ENCODE results near the gene MSH6.

DNA sequence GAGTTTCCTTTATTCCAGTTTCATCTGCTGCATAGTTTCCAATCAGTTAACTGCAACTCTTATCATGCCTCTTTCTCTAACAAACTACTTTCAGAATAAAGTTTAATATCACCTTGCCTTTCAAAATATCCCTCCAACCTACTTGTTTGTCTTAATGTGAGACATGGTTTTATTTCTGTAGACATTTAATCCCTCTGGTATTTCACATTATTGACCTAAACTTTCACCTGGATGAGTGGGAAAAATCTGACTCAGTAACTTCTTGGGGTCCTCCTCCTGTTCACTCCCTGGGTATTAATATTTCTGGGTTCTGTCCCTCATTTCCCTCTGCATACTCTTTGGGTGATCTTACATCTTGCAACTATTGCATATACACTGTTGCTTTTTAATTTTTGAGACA is 27.9 kb downstream of the MSH6 start:
- TF ChIP-seq, protein P1, sequence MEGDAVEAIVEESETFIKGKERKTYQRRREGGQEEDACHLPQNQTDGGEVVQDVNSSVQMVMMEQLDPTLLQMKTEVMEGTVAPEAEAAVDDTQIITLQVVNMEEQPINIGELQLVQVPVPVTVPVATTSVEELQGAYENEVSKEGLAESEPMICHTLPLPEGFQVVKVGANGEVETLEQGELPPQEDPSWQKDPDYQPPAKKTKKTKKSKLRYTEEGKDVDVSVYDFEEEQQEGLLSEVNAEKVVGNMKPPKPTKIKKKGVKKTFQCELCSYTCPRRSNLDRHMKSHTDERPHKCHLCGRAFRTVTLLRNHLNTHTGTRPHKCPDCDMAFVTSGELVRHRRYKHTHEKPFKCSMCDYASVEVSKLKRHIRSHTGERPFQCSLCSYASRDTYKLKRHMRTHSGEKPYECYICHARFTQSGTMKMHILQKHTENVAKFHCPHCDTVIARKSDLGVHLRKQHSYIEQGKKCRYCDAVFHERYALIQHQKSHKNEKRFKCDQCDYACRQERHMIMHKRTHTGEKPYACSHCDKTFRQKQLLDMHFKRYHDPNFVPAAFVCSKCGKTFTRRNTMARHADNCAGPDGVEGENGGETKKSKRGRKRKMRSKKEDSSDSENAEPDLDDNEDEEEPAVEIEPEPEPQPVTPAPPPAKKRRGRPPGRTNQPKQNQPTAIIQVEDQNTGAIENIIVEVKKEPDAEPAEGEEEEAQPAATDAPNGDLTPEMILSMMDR (IDR thresholded peaks at IDR 0.05; ENCODE audit: insufficient read depth, low read depth, low read length) = no peak
- TF ChIP-seq EZH2 (IDR thresholded peaks at IDR 0.05; ENCODE audit: insufficient read depth, low read length) = no peak

Measured in astrocyte (in vitro differentiated cells and primary cell).